C4-2B (cell line): ENCODE measurements around the gene THBS1.

Experiments
- CTCF ChIP-seq: fragments of 450-650 bp; conservative IDR thresholded peaks from 2 replicates; pipeline ENCODE4 v1.5.1; 2017; ENCODE audit warnings: mild to moderate bottlenecking
- ZFX ChIP-seq: fragments of 450-650 bp; IDR thresholded peaks from 2 replicates; pipeline ENCODE4 v1.6.1; 2017

GRCh38 chr15:39608185-39609139, 27.6 kb downstream of the THBS1 start:
- TF ChIP-seq CTCF (no peak), ZFX (no peak)
